Activated T-cell treated with anti-CD3 and anti-CD28 coated beads, Interleukin-2, amount 50 U/mL, for 4 hours (primary cell): ENCODE data around the gene ERI2. TPM values are rescaled to one million over a fixed set of nuclear protein-coding genes. Genes with fewer than 3 reads are reported as not detected.

Experiments used
- ATAC-seq, 2 donors: fragments of 200-7000 bp; cut with Tn5 transposase; one replicate each; pipeline ENCODE4 v1.10.0; 2021
- DNase-seq: peaks from one replicate; pipeline ENCODE4 v3.0.0-alpha.2; 2020
- H3K27me3 Mint-ChIP-seq: one replicate; pipeline ENCODE4 v1.8.0; 2021; ENCODE audit warnings: low read depth, mixed read lengths
- H3K36me3 Mint-ChIP-seq: one replicate; pipeline ENCODE4 v1.8.0; 2022; ENCODE audit warnings: mixed read lengths; ENCODE audit not compliant: insufficient read depth
- H3K4me1 Mint-ChIP-seq: one replicate; pipeline ENCODE4 v1.8.0; 2021; ENCODE audit warnings: low read depth, mixed read lengths
- H3K4me3 Mint-ChIP-seq: one replicate; pipeline ENCODE4 v1.8.0; 2021; ENCODE audit warnings: mild to moderate bottlenecking, moderate library complexity, mixed read lengths
- H3K9me3 Mint-ChIP-seq: one replicate; pipeline ENCODE4 v1.8.0; 2021; ENCODE audit warnings: mixed read lengths
- total RNA-seq, 3 donors: library from RNA; stranded (reverse); gene quantifications; one replicate each; pipeline ENCODE4 v1.2.1, GENCODE V29; 2021

ERI2 gene
- total RNA-seq, result 1 to 10 TPM; 8.1 to 9.4 (median 9.4) TPM

GRCh38 chr16:20806168-20807050 lies at the start of gene ERI2, which contains the start of gene REXO5:
TSS of gene ERI2 (minus strand) at chr16:20806472. CDS start at chr16:20806430, 42 bp downstream.
TSS of gene REXO5 (plus strand) at chr16:20806527. CDS start at chr16:20806954, 427 bp downstream.
- Mint-ChIP-seq H3K36me3 (no peaks in the 10 kb centered on the region), H3K27me3 (no peaks in the 10 kb centered on the region), H3K9me3 (no peaks in the 10 kb centered on the region), H3K4me3 (peak within 1 kb of the TSS; percentile 99), H3K4me1 (peaks cover 8% of the 10 kb centered on the region)
- peak; percentile 88 to 91 for ATAC-seq
- peak; percentile 58 for DNase-seq

- H3K4me1 Mint-ChIP-seq, result peaks cover 3% of the 10 kb centered on the region
- DNase-seq, result no peak
- ATAC-seq, result no peak
- no peaks in the 10 kb centered on the region for H3K27me3 Mint-ChIP-seq
- peaks cover 9% of the 10 kb centered on the region for H3K36me3 Mint-ChIP-seq
- no peak overlapping the region for H3K4me3 Mint-ChIP-seq
- H3K9me3 Mint-ChIP-seq, result no peaks in the 10 kb centered on the region
Measured at GRCh38 chr16:20854963-20855362, 48.7 kb upstream of the ERI2 start.

GRCh38 chr16:20853981-20854620 lies 47.8 kb upstream of the ERI2 start:
- Mint-ChIP-seq H3K9me3 (no peaks in the 10 kb centered on the region), H3K36me3 (peaks cover 3% of the 10 kb centered on the region), H3K4me3 (no peak overlapping the region), H3K27me3 (no peaks in the 10 kb centered on the region), H3K4me1 (peaks cover 3% of the 10 kb centered on the region)
- no peak for ATAC-seq
- DNase-seq, result no peak

DNA sequence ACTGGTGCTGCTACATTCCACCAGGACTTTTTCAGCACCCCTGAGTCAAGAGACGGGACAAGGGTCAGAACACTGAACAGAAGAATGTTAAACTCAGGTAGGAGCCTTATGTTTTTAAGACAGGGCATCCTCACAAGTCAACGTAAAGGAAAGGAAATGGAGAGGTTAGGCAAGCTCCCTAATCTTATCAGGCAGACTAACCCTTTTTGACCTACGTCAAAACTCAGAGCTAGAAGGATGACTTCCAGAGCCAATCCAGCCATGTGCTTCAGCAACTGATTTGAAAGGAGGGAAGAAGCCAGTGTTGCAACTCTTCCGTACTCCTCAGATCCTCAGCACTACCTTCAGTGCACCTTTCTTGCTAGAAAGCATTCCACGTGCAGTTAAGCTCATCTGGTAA lies 46.9 kb upstream of the ERI2 start:
- H3K4me3 Mint-ChIP-seq, result no peak overlapping the region
- H3K27me3 Mint-ChIP-seq, result no peaks in the 10 kb centered on the region
- no peak for ATAC-seq
- H3K4me1 Mint-ChIP-seq, result peaks cover 3% of the 10 kb centered on the region
- DNase-seq, result no peak
- H3K9me3 Mint-ChIP-seq, result no peaks in the 10 kb centered on the region
- peaks cover 3% of the 10 kb centered on the region for H3K36me3 Mint-ChIP-seq

DNA sequence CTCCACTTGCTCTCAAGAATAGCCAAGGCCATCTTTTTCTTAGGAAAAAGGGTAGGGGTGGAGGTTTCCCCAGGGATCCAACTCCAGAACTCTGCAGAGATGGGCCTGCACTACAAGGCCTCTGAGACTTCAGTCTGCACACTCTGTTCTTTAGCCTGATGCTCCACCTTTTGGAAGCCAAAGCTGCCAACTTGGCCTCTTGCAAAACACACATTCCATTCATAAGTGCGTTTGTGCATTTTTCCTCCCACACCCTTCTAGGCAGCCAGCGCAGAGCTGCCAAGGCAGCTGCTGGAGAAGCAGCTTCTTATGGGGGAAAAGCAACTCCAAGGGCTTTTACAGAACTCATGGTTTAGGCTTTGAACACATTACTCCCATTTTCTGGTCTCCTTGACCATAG lies 45.3 kb upstream of the ERI2 start:
- no peaks in the 10 kb centered on the region for H3K9me3 Mint-ChIP-seq
- peaks cover 3% of the 10 kb centered on the region for H3K36me3 Mint-ChIP-seq
- no peaks in the 10 kb centered on the region for H3K27me3 Mint-ChIP-seq
- H3K4me1 Mint-ChIP-seq, result peaks cover 3% of the 10 kb centered on the region
- ATAC-seq (no peak), DNase-seq (no peak)
- H3K4me3 Mint-ChIP-seq, result no peak overlapping the region

DNA sequence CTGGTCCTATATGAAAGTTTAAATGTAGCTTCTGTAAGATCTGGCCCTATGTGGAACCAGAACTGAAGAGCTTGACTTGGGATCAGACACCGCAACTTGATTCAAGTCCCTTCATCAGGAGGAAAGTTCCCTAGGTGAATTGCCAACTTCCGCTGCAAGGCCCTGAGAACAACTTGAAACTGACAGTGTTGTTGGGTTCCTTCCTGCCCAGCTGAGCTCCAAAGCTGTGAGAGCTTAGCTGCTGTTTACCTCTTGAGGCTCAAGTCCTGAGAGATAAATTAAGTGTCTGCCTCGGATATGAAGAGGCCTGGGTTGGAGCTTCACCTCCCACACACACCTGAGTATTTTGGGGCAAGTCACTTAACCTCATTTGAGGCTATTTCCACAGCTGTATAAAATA lies 44.7 kb upstream of the ERI2 start:
- H3K36me3 Mint-ChIP-seq, result peaks cover 3% of the 10 kb centered on the region
- H3K4me1 Mint-ChIP-seq, result peaks cover 3% of the 10 kb centered on the region
- ATAC-seq (no peak), DNase-seq (no peak)
- H3K27me3 Mint-ChIP-seq, result no peaks in the 10 kb centered on the region
- no peak overlapping the region for H3K4me3 Mint-ChIP-seq
- H3K9me3 Mint-ChIP-seq, result no peaks in the 10 kb centered on the region

- Mint-ChIP-seq H3K9me3 (no peaks in the 10 kb centered on the region), H3K4me1 (peaks cover 11% of the 10 kb centered on the region), H3K4me3 (no peak overlapping the region), H3K36me3 (no peaks in the 10 kb centered on the region), H3K27me3 (no peaks in the 10 kb centered on the region)
- ATAC-seq (no peak), DNase-seq (peak; percentile 69)
Measured at GRCh38 chr16:20849589-20850390, 43.5 kb upstream of the ERI2 start.

- no peaks in the 10 kb centered on the region for H3K36me3 Mint-ChIP-seq
- H3K4me3 Mint-ChIP-seq, result no peak overlapping the region
- ATAC-seq, result no peak
Measured at GRCh38 chr16:20847550-20847949, 41.3 kb upstream of the ERI2 start.

DNA sequence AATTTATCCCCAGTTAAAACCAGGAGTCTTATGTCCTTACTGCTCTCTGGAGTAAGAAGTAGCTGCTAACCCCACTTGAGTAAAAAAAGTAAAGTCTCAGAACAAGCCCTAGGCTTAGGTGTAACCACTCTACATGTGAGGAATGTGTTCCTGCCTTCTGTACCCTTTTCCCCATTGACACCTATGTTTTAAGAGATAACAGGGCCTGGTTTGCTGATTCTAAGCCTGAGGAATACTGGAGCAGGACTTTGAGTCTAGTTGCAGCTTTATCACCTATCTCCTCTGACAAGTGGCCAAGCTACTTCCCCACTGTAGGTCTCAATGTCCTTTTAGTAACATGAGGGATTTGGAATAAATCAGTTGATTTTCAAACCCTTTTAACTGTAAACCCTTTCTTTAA lies 40.3 kb upstream of the ERI2 start:
- no peak overlapping the region for H3K4me3 Mint-ChIP-seq
- ATAC-seq, result no peak

More at GRCh38 chr16:20847550-20847949, 41.3 kb upstream of the ERI2 start:
- H3K9me3 Mint-ChIP-seq, result no peaks in the 10 kb centered on the region
- H3K27me3 Mint-ChIP-seq, result no peaks in the 10 kb centered on the region
- H3K4me1 Mint-ChIP-seq, result peaks cover 25% of the 10 kb centered on the region
- DNase-seq, result no peak

GRCh38 chr16:20846030-20846429 lies 39.8 kb upstream of the ERI2 start:
- ATAC-seq (no peak), DNase-seq (no peak)
- Mint-ChIP-seq H3K36me3 (no peaks in the 10 kb centered on the region), H3K27me3 (no peaks in the 10 kb centered on the region), H3K9me3 (no peaks in the 10 kb centered on the region), H3K4me3 (no peak overlapping the region), H3K4me1 (peaks cover 25% of the 10 kb centered on the region)

More for the DNA sequence above, 40.3 kb upstream of the ERI2 start:
- Mint-ChIP-seq H3K9me3 (no peaks in the 10 kb centered on the region), H3K36me3 (no peaks in the 10 kb centered on the region), H3K27me3 (no peaks in the 10 kb centered on the region), H3K4me1 (peaks cover 25% of the 10 kb centered on the region)
- DNase-seq, result no peak

DNA sequence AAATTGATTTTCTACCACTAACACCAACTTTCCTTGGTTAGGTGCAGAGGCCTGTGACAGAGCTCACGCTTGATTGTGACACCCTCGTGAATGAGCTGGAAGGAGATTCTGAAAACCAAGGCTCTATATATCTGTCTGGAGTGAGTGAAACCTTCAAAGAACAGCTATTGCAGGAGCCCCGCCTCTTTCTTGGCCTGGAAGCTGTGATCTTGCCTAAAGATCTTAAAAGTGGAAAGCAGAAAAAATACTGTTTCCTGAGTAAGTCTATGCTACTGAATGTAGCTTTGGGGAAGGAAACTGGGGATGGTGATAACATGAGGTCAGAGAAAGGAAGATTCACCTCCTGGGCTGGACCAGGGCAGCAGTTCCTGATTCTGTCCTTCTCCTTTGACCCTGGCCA lies 38.3 kb upstream of the ERI2 start:
- Mint-ChIP-seq H3K36me3 (no peaks in the 10 kb centered on the region), H3K4me1 (peaks cover 22% of the 10 kb centered on the region), H3K9me3 (no peaks in the 10 kb centered on the region), H3K27me3 (no peaks in the 10 kb centered on the region), H3K4me3 (no peak overlapping the region)
- DNase-seq, result no peak
- ATAC-seq, result peak; percentile 54 to 66

DNA sequence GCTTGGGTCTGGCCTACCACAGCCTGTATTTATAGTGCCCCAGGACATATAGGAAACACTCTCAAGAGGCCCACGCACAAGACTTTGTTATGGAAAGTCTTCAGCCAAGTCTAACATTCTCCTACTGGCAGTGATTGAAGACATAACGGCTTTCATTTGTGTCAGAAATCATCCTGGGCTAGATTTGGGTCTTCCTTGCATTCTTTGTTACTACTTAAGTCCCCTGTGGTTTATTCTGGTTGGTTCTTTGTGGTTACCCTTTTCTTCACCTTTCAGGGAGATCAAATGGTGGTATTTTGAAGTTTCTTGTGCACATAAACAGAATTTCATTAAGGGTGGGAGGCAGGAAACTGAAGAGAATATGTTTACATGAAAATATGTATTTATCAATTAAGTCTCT lies 37.8 kb upstream of the ERI2 start:
- Mint-ChIP-seq H3K36me3 (no peaks in the 10 kb centered on the region), H3K9me3 (no peaks in the 10 kb centered on the region), H3K4me3 (no peak overlapping the region), H3K4me1 (peaks cover 22% of the 10 kb centered on the region), H3K27me3 (no peaks in the 10 kb centered on the region)
- peak; percentile 34 to 38 for ATAC-seq
- DNase-seq, result no peak

DNA sequence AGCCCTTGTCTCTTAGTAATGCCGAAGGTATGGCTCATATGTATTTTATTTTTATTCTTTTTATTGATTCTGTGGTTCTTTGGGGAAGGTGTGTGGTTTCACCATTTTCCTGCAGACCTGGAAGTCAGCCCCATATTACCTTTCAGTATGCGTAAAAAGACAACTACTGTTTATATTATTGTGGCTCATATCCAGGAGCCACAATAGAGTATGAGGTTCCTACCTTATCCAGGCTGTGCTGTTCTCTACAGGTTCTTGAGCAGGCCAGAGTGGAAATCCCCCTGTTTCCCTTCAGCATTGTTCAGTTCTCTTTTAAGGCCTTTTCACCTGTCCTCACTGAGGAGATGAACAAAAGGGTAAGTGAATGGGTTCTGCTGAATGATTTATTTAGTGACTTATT lies 33.2 kb upstream of the ERI2 start:
- no peak for DNase-seq
- H3K27me3 Mint-ChIP-seq, result no peaks in the 10 kb centered on the region
- ATAC-seq, result no peak
- H3K4me3 Mint-ChIP-seq, result no peak overlapping the region
- H3K9me3 Mint-ChIP-seq, result peaks cover 24% of the 10 kb centered on the region
- peaks cover 12% of the 10 kb centered on the region for H3K4me1 Mint-ChIP-seq
- peaks cover 6% of the 10 kb centered on the region for H3K36me3 Mint-ChIP-seq

DNA sequence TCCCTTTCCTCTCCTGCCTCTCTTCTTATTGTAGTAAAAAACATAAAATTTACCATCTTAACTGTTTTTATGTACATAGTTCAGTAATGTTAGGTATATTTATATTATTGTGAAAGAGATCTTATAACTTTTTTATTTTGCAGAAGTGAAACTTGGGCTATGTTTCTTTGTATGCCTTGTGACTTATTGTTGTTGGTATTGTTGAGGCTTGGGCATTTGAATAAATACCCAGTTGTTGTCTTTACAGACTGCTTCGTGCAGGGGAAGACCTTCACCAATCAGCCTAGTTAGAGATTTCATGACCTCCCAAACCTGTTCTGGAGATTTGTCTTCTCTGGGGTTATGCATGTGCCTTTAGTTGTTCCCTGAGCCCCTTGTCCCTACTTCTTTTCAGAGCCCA lies 32.0 kb upstream of the ERI2 start:
- no peak for ATAC-seq
- H3K36me3 Mint-ChIP-seq, result peaks cover 6% of the 10 kb centered on the region
- no peak for DNase-seq

More for the DNA sequence above, 32.0 kb upstream of the ERI2 start:
- Mint-ChIP-seq H3K9me3 (peaks cover 25% of the 10 kb centered on the region), H3K27me3 (no peaks in the 10 kb centered on the region), H3K4me3 (no peak overlapping the region), H3K4me1 (no peaks in the 10 kb centered on the region)
